Activated CD8-positive, alpha-beta memory T cell treated with anti-CD3 and anti-CD28 coated beads, Interleukin-2, amount 10 ng/mL, durations not matched to agents 7 days and 5 days (primary cell): Measurements from ENCODE around the gene CIRBP. TPM values are rescaled to one million over a fixed set of nuclear protein-coding genes. Genes with fewer than 3 reads are reported as not detected.
A peak's percentile ranks its signal among the peaks of the same experiment; 100 is the strongest.

Experiments used
- ATAC-seq: fragments of 150-1000 bp; cut with Tn5 transposase; one replicate; pipeline ENCODE4 v1.10.0; 2021; ENCODE audit warnings: moderate library complexity
- CTCF ChIA-PET: fragments of 350-600 bp; sonication (Branson Sonifier 250); formaldehyde crosslinking; loops from one replicate; lab custom pipeline; 2021; ENCODE audit warnings: antibody characterized with exemption; lab: Charles Lee
- DNase-seq: peaks from one replicate; pipeline ENCODE4 v3.0.0-alpha.2; 2020
- H3K27ac Mint-ChIP-seq: one replicate; pipeline ENCODE4 v1.8.0; 2021; ENCODE audit warnings: mild to moderate bottlenecking, mixed read lengths
- H3K27me3 Mint-ChIP-seq: one replicate; pipeline ENCODE4 v1.8.0; 2021; ENCODE audit warnings: mixed read lengths
- H3K36me3 Mint-ChIP-seq: one replicate; pipeline ENCODE4 v1.8.0; 2021; ENCODE audit warnings: mild to moderate bottlenecking, mixed read lengths
- H3K4me1 Mint-ChIP-seq: one replicate; pipeline ENCODE4 v1.8.0; 2021; ENCODE audit warnings: mixed read lengths
- H3K4me3 Mint-ChIP-seq: one replicate; pipeline ENCODE4 v1.8.0; 2021; ENCODE audit warnings: mild to moderate bottlenecking, moderate library complexity, mixed read lengths
- H3K9me3 Mint-ChIP-seq: one replicate; pipeline ENCODE4 v1.8.0; 2022; ENCODE audit warnings: low read depth, mixed read lengths
- total RNA-seq, 2 experiments: library from RNA; stranded (reverse); gene quantifications; one replicate each; pipeline ENCODE4 v1.2.3, GENCODE V29; 2021

Gene CIRBP
- total RNA-seq: 100 to 1,000 TPM; 189 to 210 TPM

- Mint-ChIP-seq H3K36me3 (peaks cover 41% of the 10 kb centered on the region), H3K27ac (peak within 1 kb of the TSS; percentile 89), H3K27me3 (peaks cover 2% of the 10 kb centered on the region), H3K4me1 (peaks cover 70% of the 10 kb centered on the region), H3K9me3 (no peaks in the 10 kb centered on the region), H3K4me3 (peak within 1 kb of the TSS; percentile 86)
- ATAC-seq (peak; percentile 81), DNase-seq (peak; percentile 100)
- CTCF ChIA-PET: interaction anchor here (0.7 to 17.8 kb wide), 7 partner anchors 10 to 204 kb away, joined by 3 to 723 read pairs (median 6); partner anchors contain the start of genes ATP5F1D and CBARP
Observed at GRCh38 chr19:1269065-1269477, at the start of gene CIRBP. CIRBP (plus strand) TSS chr19:1269332; CDS start chr19:1270934, 1,602 bp downstream.

GRCh38 chr19:1219786-1220476, 49.2 kb upstream of the CIRBP start:
- CTCF ChIA-PET: interaction anchor here (1.1 kb wide), 1 partner anchor 24 kb away, joined by 5 read pairs; no protein-coding TSS in a partner anchor
- Mint-ChIP-seq H3K9me3 (no peaks in the 10 kb centered on the region), H3K4me3 (no peak overlapping the region), H3K27ac (no peak overlapping the region), H3K4me1 (peaks cover 3% of the 10 kb centered on the region), H3K27me3 (no peaks in the 10 kb centered on the region), H3K36me3 (no peaks in the 10 kb centered on the region)
- ATAC-seq: no peak
- no peak for DNase-seq

- no peak overlapping the region for H3K27ac Mint-ChIP-seq
- peaks cover 2% of the 10 kb centered on the region for H3K4me1 Mint-ChIP-seq
- H3K9me3 Mint-ChIP-seq: no peaks in the 10 kb centered on the region
- no peaks in the 10 kb centered on the region for H3K36me3 Mint-ChIP-seq
- H3K27me3 Mint-ChIP-seq: no peaks in the 10 kb centered on the region
- no peak for DNase-seq
- no peak for ATAC-seq
- CTCF ChIA-PET: interaction anchor here (1.0 kb wide), 1 partner anchor 14 kb away, joined by 3 read pairs; no protein-coding TSS in a partner anchor
- H3K4me3 Mint-ChIP-seq: no peak overlapping the region
Observed at GRCh38 chr19:1220477-1220930, 48.6 kb upstream of the CIRBP start.

GRCh38 chr19:1220976-1221903, 47.9 kb upstream of the CIRBP start:
- H3K9me3 Mint-ChIP-seq: no peaks in the 10 kb centered on the region
- no peak overlapping the region for H3K27ac Mint-ChIP-seq
- H3K4me3 Mint-ChIP-seq: no peak overlapping the region
- H3K27me3 Mint-ChIP-seq: no peaks in the 10 kb centered on the region
- CTCF ChIA-PET: interaction anchor here (0.8 to 1.8 kb wide), 3 partner anchors 7 to 34 kb away, joined by 3 to 5 read pairs (median 3); no protein-coding TSS in a partner anchor
- no peaks in the 10 kb centered on the region for H3K36me3 Mint-ChIP-seq
- no peak for ATAC-seq
- H3K4me1 Mint-ChIP-seq: peaks cover 1% of the 10 kb centered on the region
- no peak for DNase-seq

GRCh38 chr19:1221904-1222255, 47.3 kb upstream of the CIRBP start:
- Mint-ChIP-seq H3K9me3 (no peaks in the 10 kb centered on the region), H3K27me3 (no peaks in the 10 kb centered on the region), H3K4me1 (peaks cover 1% of the 10 kb centered on the region), H3K36me3 (no peaks in the 10 kb centered on the region), H3K27ac (no peak overlapping the region), H3K4me3 (no peak overlapping the region)
- CTCF ChIA-PET: interaction anchor here (0.8 to 2.6 kb wide), 3 partner anchors 8 to 35 kb away, joined by 3 to 8 read pairs (median 5); no protein-coding TSS in a partner anchor
- no peak for DNase-seq
- no peak for ATAC-seq

- H3K27ac Mint-ChIP-seq: no peak overlapping the region
- no peaks in the 10 kb centered on the region for H3K9me3 Mint-ChIP-seq
- no peaks in the 10 kb centered on the region for H3K4me1 Mint-ChIP-seq
- H3K27me3 Mint-ChIP-seq: no peaks in the 10 kb centered on the region
- no peaks in the 10 kb centered on the region for H3K36me3 Mint-ChIP-seq
- ATAC-seq (no peak), DNase-seq (no peak)
- H3K4me3 Mint-ChIP-seq: no peak overlapping the region
- CTCF ChIA-PET: interaction anchor here (0.8 to 2.6 kb wide), 7 partner anchors 8 to 119 kb away, joined by 3 to 8 read pairs (median 4); partner anchors contain the start of gene ATP5F1D
Observed at GRCh38 chr19:1222394-1222793, 46.7 kb upstream of the CIRBP start.

GRCh38 chr19:1223018-1223855, 45.9 kb upstream of the CIRBP start:
- no peak overlapping the region for H3K4me3 Mint-ChIP-seq
- H3K27me3 Mint-ChIP-seq: no peaks in the 10 kb centered on the region
- H3K9me3 Mint-ChIP-seq: no peaks in the 10 kb centered on the region
- no peaks in the 10 kb centered on the region for H3K4me1 Mint-ChIP-seq
- peak; percentile 28 for ATAC-seq
- no peak overlapping the region for H3K27ac Mint-ChIP-seq
- H3K36me3 Mint-ChIP-seq: peaks cover 2% of the 10 kb centered on the region
- DNase-seq: no peak
- CTCF ChIA-PET: interaction anchor here (0.9 to 2.6 kb wide), 7 partner anchors 9 to 120 kb away, joined by 3 to 8 read pairs (median 5); partner anchors contain the start of gene ATP5F1D

- Mint-ChIP-seq H3K4me1 (no peaks in the 10 kb centered on the region), H3K36me3 (peaks cover 2% of the 10 kb centered on the region), H3K9me3 (no peaks in the 10 kb centered on the region), H3K27me3 (no peaks in the 10 kb centered on the region), H3K4me3 (no peak overlapping the region), H3K27ac (no peak overlapping the region)
- DNase-seq (no peak), ATAC-seq (no peak)
- CTCF ChIA-PET: interaction anchor here (1.2 to 2.6 kb wide), 3 partner anchors 17 to 111 kb away, joined by 7 to 8 read pairs (median 8); partner anchors contain the start of gene ATP5F1D
Observed at GRCh38 chr19:1224047-1224825, 44.9 kb upstream of the CIRBP start.

GRCh38 chr19:1224847-1225246, 44.3 kb upstream of the CIRBP start:
- H3K4me3 Mint-ChIP-seq: no peak overlapping the region
- CTCF ChIA-PET: no interaction called here
- ATAC-seq: no peak

GRCh38 chr19:1225440-1226226, 43.5 kb upstream of the CIRBP start:
- Mint-ChIP-seq H3K36me3 (peaks cover 2% of the 10 kb centered on the region), H3K4me3 (no peak overlapping the region), H3K4me1 (no peaks in the 10 kb centered on the region), H3K27ac (no peak overlapping the region), H3K27me3 (no peaks in the 10 kb centered on the region), H3K9me3 (no peaks in the 10 kb centered on the region)
- CTCF ChIA-PET: interaction anchor here (1.1 to 1.2 kb wide), 2 partner anchors 41 to 112 kb away, joined by 3 read pairs; no protein-coding TSS in a partner anchor
- DNase-seq (no peak), ATAC-seq (no peak)

More at GRCh38 chr19:1224847-1225246, 44.3 kb upstream of the CIRBP start:
- no peaks in the 10 kb centered on the region for H3K27me3 Mint-ChIP-seq
- H3K9me3 Mint-ChIP-seq: no peaks in the 10 kb centered on the region
- H3K27ac Mint-ChIP-seq: no peak overlapping the region
- H3K4me1 Mint-ChIP-seq: no peaks in the 10 kb centered on the region
- H3K36me3 Mint-ChIP-seq: peaks cover 2% of the 10 kb centered on the region
- no peak for DNase-seq

- H3K9me3 Mint-ChIP-seq: no peaks in the 10 kb centered on the region
- H3K27ac Mint-ChIP-seq: no peak overlapping the region
- H3K4me3 Mint-ChIP-seq: no peak overlapping the region
- H3K27me3 Mint-ChIP-seq: no peaks in the 10 kb centered on the region
- DNase-seq (no peak), ATAC-seq (no peak)
- peaks cover 2% of the 10 kb centered on the region for H3K36me3 Mint-ChIP-seq
- CTCF ChIA-PET: interaction anchor here (1.1 to 1.2 kb wide), 2 partner anchors 40 to 113 kb away, joined by 3 read pairs; no protein-coding TSS in a partner anchor
- no peaks in the 10 kb centered on the region for H3K4me1 Mint-ChIP-seq
Observed at GRCh38 chr19:1226227-1226518, 43.0 kb upstream of the CIRBP start.
